H1 (cell line): ENCODE results near the gene PRKN. TPM values are rescaled to one million over a fixed set of nuclear protein-coding genes. Genes with fewer than 3 reads are reported as not detected.

Experiments
- CTCF ChIA-PET: fragments of 300-600 bp; sonication (Branson Sonifier 250); formaldehyde crosslinking; loops from one replicate; lab custom pipeline; 2021; ENCODE audit not compliant: partially characterized antibody; lab: Charles Lee
- POLR2A ChIA-PET: fragments of 300-600 bp; sonication (Branson Sonifier 250); formaldehyde crosslinking; loops from one replicate; lab custom pipeline; 2021; ENCODE audit warnings: inconsistent platforms; ENCODE audit not compliant: partially characterized antibody; lab: Charles Lee
- DNase-seq, 2 experiments: peaks; one replicate each; pipeline versions ENCODE4 v3.0.0 to v3.0.0-alpha.2; 2010 to 2022; ENCODE audit warnings: low spot score in 2 of 2, low read depth in 1 of 2, mixed read lengths in 1 of 2
- FAIRE-seq: peaks from 2 replicates; lab custom pipeline; 2011; peaks lifted over from hg19 to GRCh38; lab: Jason Lieb, UNC
- H2AFZ ChIP-seq: 2 replicates; pipeline ENCODE4 v1.8.1; 2012; ENCODE audit warnings: low read length, inconsistent platforms
- H2AK5ac ChIP-seq: 2 replicates; pipeline ENCODE4 v1.6.1; 2013; ENCODE audit warnings: low read depth, low read length
- H2BK120ac ChIP-seq: replicated peaks from 2 replicates; pipeline ENCODE3; 2013; ENCODE audit warnings: low read depth, low read length, inconsistent platforms
- H2BK12ac ChIP-seq: 2 replicates; pipeline ENCODE4 v1.6.1; 2013; ENCODE audit warnings: low read depth, low read length
- H2BK15ac ChIP-seq: 2 replicates; pipeline ENCODE4 v1.6.1; 2013; ENCODE audit warnings: low read length
- H2BK20ac ChIP-seq: 2 replicates; pipeline ENCODE4 v1.6.1; 2013; ENCODE audit warnings: low read length
- H2BK5ac ChIP-seq: 2 replicates; pipeline ENCODE4 v1.6.1; 2013; ENCODE audit warnings: low read depth, low read length
- H3K14ac ChIP-seq: 2 replicates; pipeline ENCODE4 v1.6.1; 2013; ENCODE audit warnings: inconsistent platforms; ENCODE audit not compliant: insufficient read length
- H3K18ac ChIP-seq: 2 replicates; pipeline ENCODE4 v1.6.1; 2013; ENCODE audit warnings: low read length; ENCODE audit errors: extremely low read depth
- H3K23ac ChIP-seq: 2 replicates; pipeline ENCODE4 v1.6.1; 2013; ENCODE audit warnings: inconsistent platforms; ENCODE audit not compliant: insufficient read length
- H3K23me2 ChIP-seq: 2 replicates; pipeline ENCODE4 v1.6.1; 2013; ENCODE audit warnings: low read depth, low read length
- H3K27ac ChIP-seq: 2 replicates; pipeline ENCODE4 v1.6.1; 2011; ENCODE audit warnings: low read depth, low read length, inconsistent platforms
- H3K27me3 ChIP-seq, 4 experiments: replicated peaks in 1 of 4; 1 replicate in 1 of 4; 2 replicates in 3 of 4; pipeline versions ENCODE4 v1.6.1 to v1.8.1; 2011 to 2013; ENCODE audit warnings: low read length in 3 of 4, mild to moderate bottlenecking in 3 of 4, inconsistent platforms in 2 of 4, mixed read lengths in 2 of 4, moderate library complexity in 1 of 4; ENCODE audit not compliant: control insufficient read depth in 3 of 4, insufficient read depth in 3 of 4; ENCODE audit errors: extremely low read depth in 1 of 4
- H3K36me3 ChIP-seq, 4 experiments: 2 replicates each; pipeline versions ENCODE4 v1.6.1 to v1.8.1; 2011 to 2013; ENCODE audit warnings: mild to moderate bottlenecking in 4 of 4, low read length in 3 of 4, moderate library complexity in 2 of 4, control low read depth in 1 of 4, inconsistent platforms in 1 of 4; ENCODE audit not compliant: insufficient read depth in 4 of 4, control insufficient read depth in 2 of 4
- H3K4ac ChIP-seq: replicated peaks from 2 replicates; pipeline ENCODE3; 2013; ENCODE audit warnings: low read length, low read depth, mixed read lengths, inconsistent platforms; ENCODE audit not compliant: insufficient read length
- H3K4me1 ChIP-seq, 4 experiments: replicated peaks in 1 of 4; 1 replicate in 1 of 4; 2 replicates in 3 of 4; pipeline versions ENCODE4 v1.6.1 to v1.8.1; 2011 to 2013; ENCODE audit warnings: low read length in 3 of 4, inconsistent platforms in 2 of 4, mixed read lengths in 1 of 4; ENCODE audit not compliant: insufficient read depth in 4 of 4, control insufficient read depth in 3 of 4
- H3K4me2 ChIP-seq, 2 experiments: 2 replicates each; pipeline versions ENCODE4 v1.6.1 to v1.8.1; 2011 to 2013; ENCODE audit warnings: low read depth in 2 of 2, low read length in 2 of 2, control low read depth in 1 of 2, inconsistent platforms in 1 of 2, mild to moderate bottlenecking in 1 of 2; ENCODE audit not compliant: insufficient read depth in 1 of 2
- H3K4me3 ChIP-seq, 4 experiments: fragments of 200-600, 300-600 bp in 1 of 4; sonication (generic), shearing (Covaris generic), sonication (Bioruptor Twin) in 1 of 4; 2 replicates each; pipeline versions ENCODE4 v1.5.1 to v1.8.1; 2011 to 2016; ENCODE audit warnings: low read length in 4 of 4, low read depth in 3 of 4, control low read depth in 2 of 4, inconsistent platforms in 2 of 4, mild to moderate bottlenecking in 2 of 4, mixed read lengths in 1 of 4, moderate library complexity in 1 of 4; ENCODE audit not compliant: insufficient read depth in 2 of 4; ENCODE audit errors: extremely low read depth in 1 of 4
- H3K56ac ChIP-seq: replicated peaks from 2 replicates; pipeline ENCODE3; 2013; ENCODE audit warnings: low read depth, mild to moderate bottlenecking, mixed read lengths, low read length, inconsistent platforms; ENCODE audit not compliant: insufficient read length
- H3K79me1 ChIP-seq: 2 replicates; pipeline ENCODE4 v1.6.1; 2013; ENCODE audit warnings: low read depth, low read length, control low read depth
- H3K79me2 ChIP-seq, 2 experiments: 2 replicates each; pipeline versions ENCODE4 v1.6.1 to v1.8.1; 2012 to 2013; ENCODE audit warnings: low read length in 2 of 2, mild to moderate bottlenecking in 2 of 2, inconsistent platforms in 1 of 2; ENCODE audit not compliant: insufficient read depth in 2 of 2, control insufficient read depth in 1 of 2
- H3K9ac ChIP-seq, 4 experiments: replicated peaks in 1 of 4; 1 replicate in 1 of 4; 2 replicates in 3 of 4; pipeline versions ENCODE4 v1.6.1 to v1.8.1; 2011 to 2013; ENCODE audit warnings: low read depth in 3 of 4, low read length in 3 of 4, control low read depth in 2 of 4, mild to moderate bottlenecking in 2 of 4, moderate library complexity in 2 of 4, inconsistent platforms in 1 of 4; ENCODE audit errors: extremely low read depth in 1 of 4
- H3K9me3 ChIP-seq, 2 experiments: 2 replicates each; pipeline versions ENCODE4 v1.6.1 to v1.8.1; 2012 to 2013; ENCODE audit warnings: mild to moderate bottlenecking in 2 of 2, moderate library complexity in 2 of 2, control low read depth in 1 of 2, inconsistent platforms in 1 of 2, low read depth in 1 of 2, low read length in 1 of 2, mixed read lengths in 1 of 2; ENCODE audit not compliant: insufficient read depth in 2 of 2
- H4K20me1 ChIP-seq, 2 experiments: replicated peaks in 1 of 2; 2 replicates each; pipeline versions ENCODE3 to v1.8.1; 2011 to 2013; ENCODE audit warnings: inconsistent platforms in 2 of 2, low read length in 2 of 2, mild to moderate bottlenecking in 1 of 2; ENCODE audit not compliant: insufficient read depth in 2 of 2, control insufficient read depth in 1 of 2
- H4K5ac ChIP-seq: 2 replicates; pipeline ENCODE4 v1.6.1; 2013; ENCODE audit warnings: low read length, low read depth, mixed read lengths, inconsistent platforms; ENCODE audit not compliant: insufficient read length
- H4K8ac ChIP-seq: 2 replicates; pipeline ENCODE4 v1.8.0; 2013; ENCODE audit warnings: mild to moderate bottlenecking, moderate library complexity, low read length, inconsistent platforms; ENCODE audit not compliant: insufficient read depth; ENCODE audit errors: extremely low read depth
- H4K91ac ChIP-seq: replicated peaks from 2 replicates; pipeline ENCODE3; 2013; ENCODE audit warnings: low read length, mixed read lengths, inconsistent platforms; ENCODE audit not compliant: insufficient read length
- ATF2 ChIP-seq: IDR thresholded peaks from 2 replicates; pipeline ENCODE4 v1.6.1; 2012; ENCODE audit warnings: low read length, inconsistent platforms
- CBX8 ChIP-seq: fragments of 300-800, 300-1000 bp; sonication (generic); IDR thresholded peaks from 2 replicates; pipeline ENCODE4 v1.7.1; 2016; ENCODE audit warnings: low read depth, low read length, borderline replicate concordance
- CTBP2 ChIP-seq: IDR thresholded peaks from 2 replicates; pipeline ENCODE4 v1.7.0; 2011; ENCODE audit warnings: borderline replicate concordance, mild to moderate bottlenecking, moderate library complexity, mixed read lengths, low read length; ENCODE audit not compliant: insufficient read depth, insufficient read length
- EZH2 ChIP-seq: fragments of 200-600 bp; sonication (generic); IDR thresholded peaks from 2 replicates; pipeline ENCODE4 v1.7.1; 2012; ENCODE audit warnings: low read depth, mild to moderate bottlenecking, moderate library complexity, low read length, inconsistent platforms; ENCODE audit not compliant: severe bottlenecking
- GABPA ChIP-seq: IDR thresholded peaks from 2 replicates; pipeline ENCODE4 v1.6.1; 2011; ENCODE audit warnings: mild to moderate bottlenecking, low read length, moderate library complexity, borderline replicate concordance; ENCODE audit not compliant: insufficient read depth
- GTF2F1 ChIP-seq: IDR thresholded peaks from 2 replicates; pipeline ENCODE4 v1.6.1; 2012; ENCODE audit warnings: low read depth, low read length, improper control_type of control experiment, borderline replicate concordance
- JUND ChIP-seq: IDR thresholded peaks from 2 replicates; pipeline ENCODE4 v1.6.1; 2011; ENCODE audit warnings: mild to moderate bottlenecking, improper control_type of control experiment, low read length
- SP4 ChIP-seq: IDR thresholded peaks from 2 replicates; pipeline ENCODE4 v1.6.1; 2012; ENCODE audit warnings: low read length, inconsistent platforms
- USF2 ChIP-seq: IDR thresholded peaks from 2 replicates; pipeline ENCODE4 v1.6.1; 2011; ENCODE audit warnings: low read length, improper control_type of control experiment
- WGBS, 2 experiments: shearing (Covaris generic) in 1 of 2; methylation state at CpG; one replicate each; pipeline versions ENCODE4 v1.1.6 to v1.1.7; 2013 to 2015; ENCODE audit warnings: low lambda C conversion rate in 2 of 2, mixed read lengths in 2 of 2, inconsistent platforms in 1 of 2, low coverage in 1 of 2, missing lambda C conversion rate in 1 of 2; ENCODE audit not compliant: insufficient replicate concordance in 2 of 2, insufficient coverage in 1 of 2, insufficient read length in 1 of 2; ENCODE audit errors: extremely low coverage in 1 of 2, missing lambda C conversion rate in 1 of 2; 5-methylcytosine and 5-hydroxymethylcytosine counted together
- polyA plus RNA-seq, 7 experiments: library from polyadenylated mRNA; depleted of rRNA in 3 of 7; stranded (reverse) in 5 of 7; unstranded in 2 of 7; fragments of >200 nt in 5 of 7; fragments of 200-250 nt in 2 of 7; gene quantifications; 1 replicate in 5 of 7; 2 replicates in 1 of 7; 4 replicates in 1 of 7; pipeline versions ENCODE4 v1.2.1 to v1.2.3, GENCODE V29; 2011 to 2013; ENCODE audit warnings: missing spikeins in 2 of 7, mixed read lengths in 2 of 7
- total RNA-seq: library from RNA; stranded (reverse); fragmentation: NEBNext Ultra II Directional; extraction: Animal tissue kit (Norgen Biotek cat#: 25700); gene quantifications from 2 replicates; pipeline ENCODE4 v1.2.1, GENCODE V29; 2021

PRKN gene
- total and polyA plus RNA-seq, 2 of the 8 experiments (the other 6 are each of a cell fraction or from before 2014, with no cell fraction given) = 0.13 to 0.29 TPM

GRCh38 chr6:162651505-162651904 lies 76.1 kb downstream of the PRKN start:
- Histone ChIP-seq H4K8ac (no peak overlapping the region), H3K9me3 (no peaks in the 10 kb centered on the region), H2BK20ac (no peak overlapping the region), H2BK120ac (no peak overlapping the region), H3K4me1 (no peaks in the 10 kb centered on the region; a peak in 1 of 7 replicates), H2BK12ac (no peak overlapping the region), H3K36me3 (no peaks in the 10 kb centered on the region), H3K56ac (no peak overlapping the region), H4K91ac (no peak overlapping the region), H3K4ac (no peak overlapping the region), H3K9ac (no peak overlapping the region), H3K79me1 (no peaks in the 10 kb centered on the region), H2BK5ac (no peak overlapping the region), H3K4me2 (no peak overlapping the region), H3K23me2 (no peaks in the 10 kb centered on the region), H3K79me2 (no peaks in the 10 kb centered on the region), H3K14ac (no peak overlapping the region), H3K18ac (no peak overlapping the region), H4K20me1 (no peaks in the 10 kb centered on the region), H4K5ac (no peak overlapping the region), H3K4me3 (no peak overlapping the region), H2AK5ac (no peak overlapping the region), H2AFZ (no peak overlapping the region), H3K23ac (no peak overlapping the region), H3K27ac (no peak overlapping the region), H3K27me3 (no peaks in the 10 kb centered on the region), H2BK15ac (no peak overlapping the region)
- no peak for TF ChIP-seq SP4
- TF ChIP-seq JUND = no peak
- no peak for TF ChIP-seq GABPA
- TF ChIP-seq CTBP2 = no peak
- no peak for TF ChIP-seq USF2
- TF ChIP-seq EZH2 = no peak
- no peak for TF ChIP-seq CBX8
- TF ChIP-seq ATF2 = no peak
- no peak for TF ChIP-seq GTF2F1
- FAIRE-seq (no peak), DNase-seq (no peak)
- ChIA-PET POLR2A (no interaction called here), CTCF (no interaction called here)
- WGBS, 2 experiments = 95% methylated on average over 3 of the region's 3 CpGs; no CpG with 5 or more reads in 1 of the 2 experiments
